Activated CD8-positive, alpha-beta memory T cell treated with anti-CD3 and anti-CD28 coated beads for 48 hours (primary cell): Measurements from ENCODE around the gene RIN3.

ENCODE experiments used
- DNase-seq, 3 experiments: peaks; one replicate each; pipeline ENCODE4 v3.0.0-alpha.2; 2020; ENCODE audit warnings: low read depth in 2 of 3, low spot score in 2 of 3

The RIN3 gene

GRCh38 chr14:92513204-92513965 lies at the start of gene RIN3:
Gene RIN3 (plus strand): TSS chr14:92513781. CDS start chr14:92513933, 152 bp downstream.
- DNase-seq = peak in 2 of 3 experiments; percentile 30 to 43

GRCh38 chr14:92464156-92464555 lies 49.4 kb upstream of the RIN3 start:
- DNase-seq = no peak

GRCh38 chr14:92464716-92465115 lies 48.9 kb upstream of the RIN3 start:
- DNase-seq = no peak

GRCh38 chr14:92465353-92466055 lies 48.1 kb upstream of the RIN3 start:
- DNase-seq = no peak

- DNase-seq = no peak
Observed at GRCh38 chr14:92466059-92466458, 47.5 kb upstream of the RIN3 start.

GRCh38 chr14:92469515-92469914 lies 44.1 kb upstream of the RIN3 start:
- no peak for DNase-seq

GRCh38 chr14:92470215-92470614 lies 43.4 kb upstream of the RIN3 start:
- no peak for DNase-seq

- DNase-seq = no peak
Observed at GRCh38 chr14:92470811-92471210, 42.8 kb upstream of the RIN3 start.

GRCh38 chr14:92471919-92472318 lies 41.7 kb upstream of the RIN3 start:
- no peak for DNase-seq

GRCh38 chr14:92472860-92473259 lies 40.7 kb upstream of the RIN3 start:
- DNase-seq = no peak

GRCh38 chr14:92473261-92473968 lies 40.2 kb upstream of the RIN3 start:
- no peak for DNase-seq

GRCh38 chr14:92473969-92474535 lies 39.5 kb upstream of the RIN3 start:
- DNase-seq = no peak

- DNase-seq = no peak
Observed at GRCh38 chr14:92475037-92475436, 38.5 kb upstream of the RIN3 start.

- no peak for DNase-seq
Observed at GRCh38 chr14:92475451-92476187, 38.0 kb upstream of the RIN3 start.

GRCh38 chr14:92480856-92481255 lies 32.7 kb upstream of the RIN3 start:
- DNase-seq = no peak

- DNase-seq = no peak
Observed at GRCh38 chr14:92481386-92481785, 32.2 kb upstream of the RIN3 start.

GRCh38 chr14:92481811-92482555 lies 31.6 kb upstream of the RIN3 start:
- no peak for DNase-seq

GRCh38 chr14:92482621-92483319 lies 30.8 kb upstream of the RIN3 start:
- DNase-seq = no peak

- DNase-seq = no peak
Observed at GRCh38 chr14:92484132-92484823, 29.3 kb upstream of the RIN3 start.
